HepG2 (cell line): ENCODE results near the gene TMEM250. TPM values are rescaled to one million over a fixed set of nuclear protein-coding genes. Genes with fewer than 3 reads are reported as not detected.

Experiments used
- ATAC-seq: fragments of 200-7000 bp; cut with Tn5 transposase; 3 replicates; pipeline ENCODE4 v1.9.1; 2020; ENCODE audit warnings: mild to moderate bottlenecking, moderate library complexity
- BruUV-seq: library from RNA; stranded (reverse); fragments of 400-500 nt; replicated peaks from 2 replicates; lab custom pipeline; 2021; lab: Mats Ljungman, UMichigan
- CTCF ChIA-PET: fragments of 300-600 bp; formaldehyde crosslinking; extraction: SDS; loops from one replicate; lab custom pipeline; 2021; ENCODE audit warnings: low total read pairs, inconsistent platforms, low intra/inter-chr PET ratio; lab: Yijun Ruan, JAX
- POLR2A ChIA-PET: fragments of 350-600 bp; sonication (Branson Sonifier 250); formaldehyde crosslinking; loops from one replicate; lab custom pipeline; 2020; ENCODE audit warnings: antibody characterized with exemption, inconsistent platforms; lab: Yijun Ruan, JAX
- DNase-seq: peaks from one replicate; pipeline ENCODE4 v3.0.0-alpha.2; 2015; ENCODE audit warnings: low spot score
- FAIRE-seq: peaks from 3 replicates; lab custom pipeline; 2011; peaks lifted over from hg19 to GRCh38; lab: Jason Lieb, UNC
- H2AFZ ChIP-seq: one replicate; pipeline ENCODE4 v1.6.1; 2011; ENCODE audit warnings: low read length, inconsistent platforms
- H3K27ac ChIP-seq: fragments of 300-600 bp; 3 replicates; pipeline ENCODE4 v1.8.0; 2011; ENCODE audit warnings: mixed run types, mild to moderate bottlenecking, mixed read lengths, low read length, inconsistent platforms; ENCODE audit not compliant: insufficient read depth; ENCODE audit errors: extremely low read length
- H3K27me3 ChIP-seq, 2 experiments: fragments of 200-600 bp in 1 of 2; 2 replicates in 1 of 2; 3 replicates in 1 of 2; pipeline versions ENCODE4 v1.6.0 to v1.8.0; 2011; ENCODE audit warnings: low read length in 2 of 2, mild to moderate bottlenecking in 2 of 2, moderate library complexity in 2 of 2, inconsistent platforms in 1 of 2; ENCODE audit not compliant: insufficient read depth in 2 of 2, control insufficient read depth in 1 of 2
- H3K36me3 ChIP-seq, 2 experiments: fragments of 200-600 bp in 1 of 2; replicated peaks in 1 of 2; 2 replicates in 1 of 2; 3 replicates in 1 of 2; pipeline versions ENCODE4 v1.5.1 to v1.8.0; 2011; ENCODE audit warnings: low read length in 2 of 2, inconsistent platforms in 1 of 2; ENCODE audit not compliant: insufficient read depth in 2 of 2, control insufficient read depth in 1 of 2
- H3K4me1 ChIP-seq: 2 replicates; pipeline ENCODE4 v1.5.1; 2012; ENCODE audit warnings: low read length, inconsistent platforms; ENCODE audit not compliant: insufficient read depth
- H3K4me2 ChIP-seq: 2 replicates; pipeline ENCODE4 v1.6.0; 2011; ENCODE audit warnings: low read depth, low read length, inconsistent platforms
- H3K4me3 ChIP-seq, 3 experiments: fragments of 200-600 bp in 1 of 3; sonication (generic), shearing (Covaris generic) in 1 of 3; replicated peaks in 1 of 3; 2 replicates each; pipeline ENCODE4 v1.5.1; 2011 to 2016; ENCODE audit warnings: low read length in 3 of 3, inconsistent platforms in 2 of 3, low read depth in 2 of 3, mild to moderate bottlenecking in 2 of 3, control low read depth in 1 of 3, mixed read lengths in 1 of 3; ENCODE audit not compliant: insufficient read depth in 1 of 3
- H3K79me2 ChIP-seq: one replicate; pipeline ENCODE4 v1.6.1; 2011; ENCODE audit warnings: low read length, inconsistent platforms; ENCODE audit not compliant: insufficient read depth
- H3K9ac ChIP-seq: 2 replicates; pipeline ENCODE4 v1.6.0; 2011; ENCODE audit warnings: mild to moderate bottlenecking, low read depth, low read length, inconsistent platforms; ENCODE audit not compliant: insufficient read depth
- H3K9me3 ChIP-seq: 2 replicates; pipeline ENCODE4 v1.5.1; 2012; ENCODE audit warnings: mild to moderate bottlenecking, low read length
- H4K20me1 ChIP-seq: 2 replicates; pipeline ENCODE4 v1.6.0; 2011; ENCODE audit warnings: inconsistent platforms, mild to moderate bottlenecking, low read length, moderate library complexity; ENCODE audit not compliant: insufficient read depth
- CCDC6 ChIP-seq: sonication (generic); formaldehyde crosslinking; IDR thresholded peaks from 2 replicates; pipeline ENCODE4 v1.8.1; 2022; ENCODE audit warnings: mild to moderate bottlenecking, missing genetic modification reagents, moderate library complexity
- CTCF ChIP-seq: sonication (generic); formaldehyde crosslinking; IDR thresholded peaks from 2 replicates; pipeline ENCODE4 v1.5.0; 2020; ENCODE audit warnings: mild to moderate bottlenecking, missing genetic modification reagents, moderate library complexity
- KAT8 ChIP-seq: IDR thresholded peaks from 2 replicates; pipeline ENCODE4 v1.6.1; 2016; ENCODE audit warnings: missing genetic modification reagents, missing compliant biosample characterization
- KDM2A ChIP-seq: sonication (generic); formaldehyde crosslinking; IDR thresholded peaks from 2 replicates; pipeline ENCODE4 v1.4.0; 2020; ENCODE audit warnings: low read depth, missing genetic modification reagents, borderline replicate concordance
- KLF13 ChIP-seq: sonication (generic); formaldehyde crosslinking; IDR thresholded peaks from 2 replicates; pipeline ENCODE4 v1.4.0; 2020; ENCODE audit warnings: mild to moderate bottlenecking, missing genetic modification reagents
- PRDM15 ChIP-seq: sonication (generic); formaldehyde crosslinking; IDR thresholded peaks from 2 replicates; pipeline ENCODE4 v1.4.0; 2020; ENCODE audit warnings: missing genetic modification reagents
- SP1 ChIP-seq, 2 experiments: fragments of 450-650 bp in 1 of 2; sonication (generic) in 1 of 2; formaldehyde crosslinking in 1 of 2; IDR thresholded peaks; 2 replicates each; pipeline versions ENCODE4 v1.4.0 to v1.6.1; 2016 to 2020; ENCODE audit warnings: missing genetic modification reagents in 1 of 2
- THAP7 ChIP-seq: sonication (generic); formaldehyde crosslinking; IDR thresholded peaks from 2 replicates; pipeline ENCODE4 v1.8.1; 2023; ENCODE audit warnings: mild to moderate bottlenecking, missing genetic modification reagents
- ZFP37 ChIP-seq: sonication (generic); formaldehyde crosslinking; IDR thresholded peaks from 2 replicates; pipeline ENCODE4 v1.4.0; 2020; ENCODE audit warnings: missing genetic modification reagents, borderline replicate concordance
- ZNF75D ChIP-seq: sonication (generic); formaldehyde crosslinking; IDR thresholded peaks from 2 replicates; pipeline ENCODE4 v1.8.1; 2023; ENCODE audit warnings: missing genetic modification reagents, mild to moderate bottlenecking, borderline replicate concordance
- WGBS: methylation state at CpG from one replicate; pipeline ENCODE4 v1.1.6; 2017; ENCODE audit warnings: low lambda C conversion rate; 5-methylcytosine and 5-hydroxymethylcytosine counted together
- in situ Hi-C: cut with HindIII; loops from 2 replicates; pipeline ENCODE4 v1.10.0; 2017; ENCODE audit warnings: low pct_unique_long_range_greater_than_20kb; ENCODE audit not compliant: extremely low pct_ligation_motif_present
- intact Hi-C: fragments of 100-400 bp; cut with micrococcal nuclease; formaldehyde crosslinking; loops from one replicate; pipeline ENCODE4 v1.10.0; 2022; ENCODE audit not compliant: unreplicated experiment
- polyA plus RNA-seq, 8 experiments: library from polyadenylated mRNA; depleted of rRNA in 3 of 8; stranded (reverse) in 7 of 8; unstranded in 1 of 8; fragments of >200 nt; fragmentation: Illumina TruSeq in 4 of 8; extraction: Trizol in 4 of 8; gene quantifications; 2 replicates each; pipeline versions ENCODE4 v1.2.1 to v1.2.3, GENCODE V29; 2011 to 2016; ENCODE audit warnings: low read depth in 4 of 8, missing spikeins in 1 of 8, mixed read lengths in 1 of 8; ENCODE audit not compliant: insufficient read depth in 1 of 8
- total RNA-seq, 5 experiments: library from RNA; depleted of rRNA; stranded (reverse); fragments of >200 nt; fragmentation: Illumina TruSeq; extraction: Trizol; gene quantifications; 2 replicates each; pipeline ENCODE4 v1.2.3, GENCODE V29; 2016; ENCODE audit warnings: low read depth in 1 of 5

The TMEM250 gene
- total and polyA plus RNA-seq, 2 of the 13 experiments (the other 11 are each of a cell fraction or from before 2014, with no cell fraction given): 5.5 to 13.9 TPM

GRCh38 chr9:136121801-136122200 is 3.1 kb upstream of the TMEM250 start:
- TF ChIP-seq KLF13: no peak
- no peak for TF ChIP-seq PRDM15
- TF ChIP-seq ZFP37 (CRISPR knock-in tag): no peak
- no peak for TF ChIP-seq SP1 (IDR thresholded peaks at IDR 0.05)
- TF ChIP-seq SP1 (CRISPR knock-in tag; IDR thresholded peaks at IDR 0.05): no peak
- no peak for TF ChIP-seq KAT8 (CRISPR knock-in tag)
- TF ChIP-seq KDM2A (CRISPR knock-in tag): no peak
- TF ChIP-seq CTCF (CRISPR knock-in tag): no peak
- TF ChIP-seq ZNF75D (CRISPR knock-in tag): no peak
- no peak for TF ChIP-seq CCDC6 (CRISPR knock-in tag)
- TF ChIP-seq THAP7 (CRISPR knock-in tag): no peak
- no peak overlapping the region for H2AFZ ChIP-seq
- CTCF ChIA-PET: interaction anchor here (1.8 to 4.6 kb wide), 3 partner anchors 152 to 257 kb away, joined by 7 to 40 read pairs (median 16); no protein-coding TSS in a partner anchor
- H3K27me3 ChIP-seq: peaks cover 3 to 22% of the 10 kb centered on the region in 2 experiments; a peak in 4 of 5 replicates
- no peak overlapping the region for H3K9ac ChIP-seq
- 0 out of 2 replicates have a peak, but pooled peaks cover 2% of the 10 kb centered on the region for H4K20me1 ChIP-seq
- no peaks in the 10 kb centered on the region for H3K79me2 ChIP-seq
- intact Hi-C loops (loop anchor here (2.0 kb wide), 1 partner anchor 257 kb away; no protein-coding TSS in a partner anchor), in situ Hi-C loops (loop anchor here (10.0 kb wide), 1 partner anchor 257 kb away; no protein-coding TSS in a partner anchor)
- 87% methylated on average over 6 of the region's 9 CpGs for WGBS
- DNase-seq (no peak), ATAC-seq (no peak), FAIRE-seq (no peak)
- no peak overlapping the region for H3K27ac ChIP-seq
- POLR2A ChIA-PET: no interaction called here
- no peaks in the 10 kb centered on the region for H3K36me3 ChIP-seq
- peaks cover 6% of the 10 kb centered on the region; the same call in 1 of the 2 replicates for H3K9me3 ChIP-seq
- H3K4me1 ChIP-seq: peaks cover 39% of the 10 kb centered on the region
- H3K4me3 ChIP-seq: no peak overlapping the region
- H3K4me2 ChIP-seq: no peak overlapping the region
- BruUV-seq: no TSS peak
